GM12872 (cell line): ENCODE results near the gene CAPZB.

ENCODE experiments used
- TF ChIP-seq, protein P1 (sequence below): IDR thresholded peaks from 3 replicates; pipeline ENCODE4 v1.5.1; 2011; ENCODE audit warnings: low read depth, mild to moderate bottlenecking, low read length, moderate library complexity; ENCODE audit not compliant: insufficient read depth

Gene CAPZB

DNA sequence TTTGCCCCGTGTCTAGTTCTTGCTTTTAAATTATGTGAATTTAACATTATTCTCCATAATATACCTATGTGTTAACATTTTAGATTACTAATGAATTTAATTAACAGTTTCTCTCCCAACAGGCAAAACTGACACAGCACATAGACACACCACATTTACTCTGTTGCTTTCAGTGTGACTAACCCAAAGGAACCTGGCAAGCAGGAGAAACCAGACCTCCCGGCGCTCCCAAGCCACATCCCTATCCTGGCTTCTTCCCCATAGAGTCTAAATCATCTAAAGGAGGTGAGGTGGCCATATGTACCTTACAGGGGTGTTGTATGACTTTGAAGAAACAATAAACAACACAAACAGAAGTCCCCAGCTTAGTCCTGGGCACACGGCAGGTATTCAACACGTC, 69.2 kb downstream of the CAPZB start:
- TF ChIP-seq, protein P1, sequence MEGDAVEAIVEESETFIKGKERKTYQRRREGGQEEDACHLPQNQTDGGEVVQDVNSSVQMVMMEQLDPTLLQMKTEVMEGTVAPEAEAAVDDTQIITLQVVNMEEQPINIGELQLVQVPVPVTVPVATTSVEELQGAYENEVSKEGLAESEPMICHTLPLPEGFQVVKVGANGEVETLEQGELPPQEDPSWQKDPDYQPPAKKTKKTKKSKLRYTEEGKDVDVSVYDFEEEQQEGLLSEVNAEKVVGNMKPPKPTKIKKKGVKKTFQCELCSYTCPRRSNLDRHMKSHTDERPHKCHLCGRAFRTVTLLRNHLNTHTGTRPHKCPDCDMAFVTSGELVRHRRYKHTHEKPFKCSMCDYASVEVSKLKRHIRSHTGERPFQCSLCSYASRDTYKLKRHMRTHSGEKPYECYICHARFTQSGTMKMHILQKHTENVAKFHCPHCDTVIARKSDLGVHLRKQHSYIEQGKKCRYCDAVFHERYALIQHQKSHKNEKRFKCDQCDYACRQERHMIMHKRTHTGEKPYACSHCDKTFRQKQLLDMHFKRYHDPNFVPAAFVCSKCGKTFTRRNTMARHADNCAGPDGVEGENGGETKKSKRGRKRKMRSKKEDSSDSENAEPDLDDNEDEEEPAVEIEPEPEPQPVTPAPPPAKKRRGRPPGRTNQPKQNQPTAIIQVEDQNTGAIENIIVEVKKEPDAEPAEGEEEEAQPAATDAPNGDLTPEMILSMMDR: no peak

GRCh38 chr1:19414515-19415121, 70.7 kb downstream of the CAPZB start:
- TF ChIP-seq, protein P1: no peak

GRCh38 chr1:19413999-19414398, 71.3 kb downstream of the CAPZB start:
- TF ChIP-seq, protein P1: no peak

- TF ChIP-seq, protein P1: no peak
These were observed 72.7 kb downstream of the CAPZB start for GRCh38 chr1:19412654-19413053.

GRCh38 chr1:19411612-19412011, 73.7 kb downstream of the CAPZB start:
- TF ChIP-seq, protein P1: no peak

GRCh38 chr1:19410393-19410792, 74.9 kb downstream of the CAPZB start:
- TF ChIP-seq, protein P1: no peak

DNA sequence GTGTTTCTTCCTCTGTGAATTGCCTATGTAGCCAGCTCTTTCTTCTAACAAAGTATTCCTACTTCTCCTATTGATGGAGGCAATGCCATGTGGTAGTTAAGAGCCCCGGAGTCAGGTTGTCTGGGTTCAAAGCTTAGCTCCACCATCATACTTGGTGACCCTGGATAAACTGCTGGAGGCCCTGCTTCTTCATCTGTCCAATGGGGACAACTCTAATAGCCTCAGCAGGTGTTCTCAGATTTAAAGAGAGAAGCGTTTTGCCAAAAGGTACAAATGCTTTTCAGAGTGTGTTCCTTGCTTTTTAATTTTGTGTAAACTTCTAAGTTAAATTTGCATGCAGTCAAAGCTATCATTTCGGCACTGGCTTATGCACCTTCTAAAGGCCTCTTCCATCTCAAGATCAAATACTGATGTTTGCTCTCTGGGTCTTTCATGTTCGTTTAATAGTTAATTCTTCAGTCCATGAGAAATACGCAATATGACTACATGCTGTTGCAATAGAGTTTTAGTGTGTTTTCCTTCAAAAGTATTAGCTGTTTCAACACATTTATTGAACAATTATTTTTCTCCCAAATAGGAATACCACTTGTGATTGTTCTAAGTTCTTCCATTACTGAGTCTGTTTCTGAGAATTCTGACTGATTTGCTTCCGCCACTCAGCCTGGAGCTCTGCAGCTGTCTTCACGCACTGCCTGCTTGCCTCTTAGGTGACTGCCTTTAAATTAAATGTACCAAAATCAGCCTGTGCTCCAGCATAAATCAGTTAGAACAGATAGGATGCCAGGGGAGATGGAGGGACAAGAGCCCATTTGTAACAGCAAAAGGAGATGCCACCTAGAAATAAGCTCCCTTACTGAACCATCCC, 75.6 kb downstream of the CAPZB start:
- TF ChIP-seq, protein P1: no peak
